Measurements from ENCODE around the gene TMC1. TPM values are rescaled to one million over a fixed set of nuclear protein-coding genes. Genes with fewer than 3 reads are reported as not detected.

TMC1 gene
- total RNA-seq, 2 donors from 2014 or later, result 0.29 to 0.42 TPM

DNA sequence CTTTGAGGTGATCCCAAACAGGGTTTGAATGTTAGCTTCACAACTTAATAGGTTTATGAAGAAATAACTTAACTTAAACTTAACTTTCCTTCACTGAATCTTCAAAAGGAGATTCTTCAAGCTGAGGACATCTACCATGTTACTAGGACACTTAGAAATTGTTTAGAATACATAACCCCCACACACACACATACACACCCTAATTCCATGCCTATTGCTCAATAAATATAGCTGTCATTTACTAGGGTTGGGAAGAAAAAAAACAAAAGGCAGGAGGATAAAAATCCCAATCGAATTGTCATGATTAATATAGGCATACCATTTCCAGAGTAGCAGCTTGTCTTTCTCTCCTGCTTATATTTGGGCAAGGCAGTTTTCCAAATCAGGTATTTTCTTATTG, 363.1 kb downstream of the TMC1 start:
- Histone ChIP-seq H3K9ac (ENCODE audit: low read depth in 2 of 2, low read length in 2 of 2) (no peak overlapping the region), H3K9me3 (no peaks in the 10 kb centered on the region), H3K4me3 (no peak overlapping the region), H3K4me1 (no peaks in the 10 kb centered on the region), H3K27ac (no peak overlapping the region), H3K36me3 (no peaks in the 10 kb centered on the region), H3K27me3 (no peaks in the 10 kb centered on the region)
- intact Hi-C loops (cut with DNase I), result no loop called here
- TF ChIP-seq, protein P1, sequence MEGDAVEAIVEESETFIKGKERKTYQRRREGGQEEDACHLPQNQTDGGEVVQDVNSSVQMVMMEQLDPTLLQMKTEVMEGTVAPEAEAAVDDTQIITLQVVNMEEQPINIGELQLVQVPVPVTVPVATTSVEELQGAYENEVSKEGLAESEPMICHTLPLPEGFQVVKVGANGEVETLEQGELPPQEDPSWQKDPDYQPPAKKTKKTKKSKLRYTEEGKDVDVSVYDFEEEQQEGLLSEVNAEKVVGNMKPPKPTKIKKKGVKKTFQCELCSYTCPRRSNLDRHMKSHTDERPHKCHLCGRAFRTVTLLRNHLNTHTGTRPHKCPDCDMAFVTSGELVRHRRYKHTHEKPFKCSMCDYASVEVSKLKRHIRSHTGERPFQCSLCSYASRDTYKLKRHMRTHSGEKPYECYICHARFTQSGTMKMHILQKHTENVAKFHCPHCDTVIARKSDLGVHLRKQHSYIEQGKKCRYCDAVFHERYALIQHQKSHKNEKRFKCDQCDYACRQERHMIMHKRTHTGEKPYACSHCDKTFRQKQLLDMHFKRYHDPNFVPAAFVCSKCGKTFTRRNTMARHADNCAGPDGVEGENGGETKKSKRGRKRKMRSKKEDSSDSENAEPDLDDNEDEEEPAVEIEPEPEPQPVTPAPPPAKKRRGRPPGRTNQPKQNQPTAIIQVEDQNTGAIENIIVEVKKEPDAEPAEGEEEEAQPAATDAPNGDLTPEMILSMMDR (IDR thresholded peaks at IDR 0.05), result no peak
- DNase-seq, result no peak

Other genes with a start within 250 kb of the TMC1 start
- 100 to 1,000 TPM in 1 of 2 donors, 10 to 100 TPM in 1; 86.9 to 164 TPM for gene ZFAND5, start 156.4 kb upstream of the TMC1 start, total RNA-seq